CD4-positive, alpha-beta T cell treated with Interleukin-15 for 4 hours (primary cell): Measurements from ENCODE around the gene PDE6A.
"Not testable (repeated sequence)": the region's sequence is repeated elsewhere in the genome, so short reads cannot be mapped to it uniquely, and the experiment has no call there.

Source experiments
- DNase-seq: peaks from one replicate; pipeline ENCODE4 v3.0.0-alpha.2; 2020; ENCODE audit warnings: low spot score

Gene PDE6A

DNA sequence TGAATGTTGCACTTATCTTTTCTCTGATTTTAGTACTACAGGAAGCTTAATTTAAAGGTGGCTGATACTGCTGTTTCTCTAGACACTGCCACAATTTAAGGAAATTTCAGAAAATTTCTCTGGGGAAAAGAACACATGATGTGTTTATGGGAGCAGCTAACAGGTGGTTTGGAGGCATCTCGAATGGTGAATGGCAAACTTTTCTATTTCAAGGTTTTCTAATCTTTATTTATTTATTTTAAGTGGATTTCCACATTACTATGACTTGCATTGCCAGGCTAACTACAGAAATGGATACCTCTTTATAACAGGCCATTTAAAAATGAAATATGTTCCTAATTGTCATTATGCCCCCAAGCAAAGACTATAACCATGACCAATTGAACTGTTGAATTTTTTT is 50.4 kb downstream of the PDE6A start:
- DNase-seq = no peak

DNA sequence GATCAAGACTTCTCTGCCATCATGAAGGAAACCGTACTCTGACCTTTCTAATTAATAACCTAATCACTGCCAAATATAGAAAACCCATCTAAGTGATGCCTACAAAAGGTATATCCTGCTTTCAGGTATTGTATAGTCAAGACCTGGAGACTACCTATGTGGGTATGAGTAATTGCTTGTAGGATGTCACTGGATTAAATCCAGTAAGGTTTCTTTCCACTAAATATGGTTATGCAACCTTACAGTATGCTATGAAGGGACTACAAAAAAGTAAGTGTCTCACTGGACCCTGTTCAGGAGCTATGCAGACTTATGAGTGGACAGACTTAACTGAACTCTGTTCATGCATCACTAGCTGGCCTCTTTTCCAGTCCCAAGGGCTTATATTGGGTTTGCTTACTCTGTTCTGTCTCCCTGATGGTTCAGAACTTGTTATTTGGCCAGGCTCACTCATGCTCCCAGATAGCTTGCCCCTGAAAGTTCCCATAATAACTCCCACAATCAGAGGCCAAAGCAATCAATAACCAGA is 51.1 kb downstream of the PDE6A start:
- no peak for DNase-seq

DNA sequence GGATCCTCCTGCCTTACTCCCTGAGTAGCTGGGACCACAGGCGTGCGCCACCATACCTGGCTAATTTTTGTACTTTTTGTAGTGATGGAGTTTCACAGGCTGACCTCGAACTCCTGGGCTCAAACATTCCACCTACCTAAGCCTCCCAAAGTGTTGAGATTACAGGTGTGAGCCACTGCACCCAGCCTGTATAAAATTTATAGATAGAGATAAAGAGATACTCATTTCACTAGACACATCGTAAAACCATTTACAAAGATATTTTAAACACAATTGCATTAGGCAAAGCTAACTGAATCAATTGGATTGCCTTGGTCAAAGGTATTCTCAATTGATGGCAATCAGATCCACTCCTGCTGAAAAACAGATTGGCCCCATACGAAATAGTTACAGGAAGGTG is 52.0 kb downstream of the PDE6A start:
- DNase-seq = no peak

DNA sequence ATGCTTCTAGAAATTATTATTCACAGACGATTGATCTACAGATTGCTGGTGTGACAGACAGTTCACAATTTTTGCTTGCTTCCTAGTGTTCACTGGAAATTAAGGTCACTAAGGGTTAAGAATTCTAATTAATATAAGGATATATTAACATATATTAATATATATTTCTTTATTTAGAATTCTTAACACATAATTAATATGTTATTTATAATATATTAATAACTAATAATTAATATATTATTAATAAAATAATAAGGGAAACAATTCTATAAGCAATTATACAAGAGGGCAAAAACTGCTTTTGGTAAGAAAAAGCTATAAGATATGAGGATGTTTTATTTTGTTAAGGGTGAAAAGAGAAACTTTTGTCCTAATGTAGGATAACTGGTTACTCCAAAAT is 56.3 kb downstream of the PDE6A start:
- no peak for DNase-seq

DNA sequence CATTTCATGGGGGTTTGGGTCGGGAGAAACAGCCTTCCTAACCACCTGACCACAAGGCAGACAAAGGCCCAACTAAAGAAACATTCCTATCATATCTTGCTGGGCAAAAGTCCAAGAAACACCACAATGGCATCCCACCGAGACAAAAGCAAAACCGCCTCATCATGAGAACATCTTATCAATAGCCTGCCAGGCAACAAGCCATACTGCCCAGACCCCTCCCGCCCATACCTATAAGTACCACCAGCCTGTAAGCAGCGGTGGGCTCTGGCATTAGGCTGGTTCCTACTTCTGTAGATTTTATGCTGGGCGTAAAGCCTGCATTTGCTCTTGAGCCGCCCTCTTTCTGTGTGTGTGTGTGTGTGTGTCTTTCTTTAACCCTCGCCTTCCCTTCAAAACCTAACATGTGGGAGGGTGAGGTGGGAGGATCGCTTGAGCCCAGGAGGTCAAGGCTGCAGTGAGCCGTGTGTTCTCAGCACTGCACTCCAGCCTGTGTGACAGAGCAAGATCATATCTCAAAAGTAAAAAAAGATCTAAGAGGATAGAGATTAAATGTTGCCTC is 56.9 kb downstream of the PDE6A start:
- no peak for DNase-seq

DNA sequence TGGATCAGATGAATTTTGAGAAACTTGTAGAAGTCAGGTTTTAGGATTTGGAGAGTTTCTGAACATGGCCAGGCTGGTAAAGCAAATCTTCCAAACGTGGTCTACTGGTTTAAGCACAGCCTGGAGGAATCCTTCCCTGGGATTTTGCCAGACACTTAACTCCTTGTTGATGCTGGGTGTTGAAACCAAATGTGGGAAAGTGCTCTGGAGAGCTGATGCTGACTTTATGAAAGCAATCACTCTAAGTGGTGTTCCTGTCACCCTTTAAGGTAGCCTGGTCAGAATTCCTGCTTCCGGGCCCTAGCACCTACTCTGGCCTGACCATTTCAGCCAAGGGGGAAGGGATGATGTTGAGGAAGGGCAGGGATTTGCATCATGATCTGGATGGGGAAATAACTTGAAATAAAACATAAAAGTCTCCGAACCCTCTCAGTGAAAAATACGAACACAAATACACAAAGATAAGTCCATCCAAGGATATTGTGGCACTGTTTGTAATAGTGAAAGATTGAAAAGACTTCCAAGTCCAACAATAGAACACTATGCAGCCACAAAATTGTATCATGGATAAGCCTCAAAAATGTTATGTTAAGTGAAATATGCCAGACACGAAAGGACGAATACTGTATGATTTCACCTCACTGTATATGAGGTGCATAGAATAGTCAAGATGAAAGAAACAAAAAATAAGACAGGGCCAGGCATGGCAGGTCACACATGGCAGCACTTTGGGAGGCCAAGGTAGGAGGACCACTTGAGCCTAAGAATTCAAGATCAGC is 57.7 kb downstream of the PDE6A start:
- DNase-seq = no peak

DNA sequence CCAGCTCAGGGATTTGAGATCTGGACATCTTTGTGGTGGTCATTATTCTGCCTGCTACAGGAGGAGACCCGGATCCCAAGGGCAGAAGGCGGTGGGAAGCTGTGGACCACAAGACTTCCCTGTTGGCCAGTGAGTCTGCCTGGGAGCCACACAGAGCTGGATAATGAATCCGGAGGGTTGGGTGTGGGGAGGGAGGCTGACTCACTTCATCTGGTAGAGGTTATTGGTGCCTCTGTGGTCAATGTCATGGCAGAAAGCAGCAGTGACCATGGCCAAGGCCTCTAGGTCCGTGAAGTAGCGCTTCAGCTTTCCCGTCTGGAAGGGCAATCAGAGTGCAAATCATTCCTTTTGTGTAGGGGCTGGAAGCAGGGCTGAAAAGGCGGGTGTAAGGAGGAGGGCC is 58.5 kb downstream of the PDE6A start:
- no peak for DNase-seq

DNA sequence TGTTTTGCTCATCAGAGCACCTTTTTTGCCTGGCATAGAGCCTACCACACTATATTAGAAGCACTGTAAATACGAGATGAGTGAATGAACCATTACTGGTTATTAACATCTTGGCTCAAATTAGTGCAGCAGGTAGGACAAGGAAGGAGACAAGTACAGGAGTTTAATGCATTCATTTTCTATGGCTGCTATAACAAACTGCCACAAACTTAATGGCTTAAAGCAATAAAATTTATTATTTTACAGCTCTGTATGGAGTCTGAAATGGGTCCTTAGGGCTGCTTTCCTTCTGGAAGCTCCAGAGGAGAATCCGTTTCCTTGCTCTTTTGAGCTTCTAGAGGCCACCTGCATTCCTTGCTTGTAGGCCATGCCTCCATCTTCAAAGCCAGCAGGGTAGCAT is 59.1 kb downstream of the PDE6A start:
- DNase-seq = no peak

DNA sequence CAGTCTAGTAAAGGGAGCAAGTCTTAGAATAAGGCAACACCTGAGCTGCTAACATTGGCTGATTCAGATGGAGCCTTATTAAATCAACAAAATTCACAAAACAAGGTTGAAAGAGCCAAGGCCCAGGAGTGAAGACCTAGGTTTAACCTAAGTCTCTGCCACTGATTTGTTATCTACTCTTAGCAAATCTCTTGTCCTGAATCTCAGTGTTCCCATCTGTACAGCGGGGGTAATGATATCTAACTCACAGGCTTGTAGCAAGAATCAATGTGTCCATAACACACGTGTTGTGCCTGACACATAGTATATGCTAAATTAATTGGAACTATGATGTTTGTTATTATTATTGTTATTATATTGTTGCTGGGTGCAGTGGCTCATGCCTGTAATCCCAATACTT is 61.0 kb downstream of the PDE6A start:
- DNase-seq = no peak

DNA sequence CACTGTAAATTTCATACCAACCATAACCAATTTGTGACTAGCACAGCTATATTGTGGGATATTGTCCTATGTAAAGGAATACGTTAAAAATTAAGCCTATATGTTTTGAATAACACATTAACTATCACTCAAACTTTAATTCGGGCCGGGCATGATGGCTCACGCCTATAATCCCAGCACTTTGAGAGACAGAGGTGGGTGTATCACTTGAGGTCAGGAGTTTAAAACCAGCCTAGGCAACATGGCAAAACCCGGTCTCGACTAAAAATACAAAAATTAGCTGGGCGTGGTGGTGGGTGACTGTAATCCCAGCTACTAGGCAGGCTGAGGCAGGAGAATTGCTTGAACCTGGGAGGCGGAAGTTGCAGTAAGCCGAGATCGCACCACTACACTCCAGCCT is 62.0 kb downstream of the PDE6A start:
- not testable (repeated sequence) for DNase-seq

DNA sequence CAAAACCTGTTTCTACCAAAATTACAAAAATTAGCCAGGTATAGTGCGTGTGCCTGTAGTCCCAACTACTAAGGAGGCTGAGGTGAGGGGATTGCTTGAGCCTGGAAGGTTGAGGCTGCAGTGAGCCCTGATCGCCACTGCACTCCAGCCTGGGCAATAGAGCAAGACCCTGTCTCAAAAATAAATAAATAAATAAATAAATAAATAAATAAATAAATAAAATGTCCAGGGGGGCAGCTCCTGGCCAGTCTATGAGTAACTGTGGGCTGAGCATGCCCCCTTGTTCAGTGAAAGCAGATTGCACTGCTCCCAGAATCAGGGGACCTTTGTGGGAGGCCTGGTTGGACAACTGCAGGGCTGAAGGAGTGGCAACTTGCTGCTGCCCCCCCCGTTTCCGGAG is 62.7 kb downstream of the PDE6A start:
- DNase-seq = no peak

DNA sequence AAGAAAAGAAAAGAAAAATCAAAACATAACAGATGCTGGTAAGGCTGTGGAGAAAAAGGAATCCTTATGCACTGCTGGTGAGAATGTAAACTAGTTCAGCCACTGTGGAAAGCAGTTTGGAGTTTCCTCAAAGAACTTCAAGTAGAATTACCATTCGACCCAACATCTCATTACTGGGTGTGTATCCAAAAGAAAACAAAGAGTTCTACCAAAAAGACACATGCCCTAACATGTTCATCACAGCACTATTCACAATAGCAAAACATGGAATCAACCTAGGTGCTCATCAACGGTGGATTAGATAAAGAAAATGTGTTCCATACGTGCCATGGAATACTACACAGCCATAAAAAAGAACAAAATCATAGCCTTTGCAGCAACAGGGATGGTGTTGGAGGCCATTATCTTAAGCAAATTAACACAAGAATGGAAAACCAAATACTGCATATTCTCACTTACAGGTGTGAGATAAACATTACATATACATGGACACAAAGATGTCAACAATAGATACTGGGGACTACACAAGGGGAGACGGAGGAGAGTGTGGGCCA is 63.4 kb downstream of the PDE6A start:
- DNase-seq = no peak

DNA sequence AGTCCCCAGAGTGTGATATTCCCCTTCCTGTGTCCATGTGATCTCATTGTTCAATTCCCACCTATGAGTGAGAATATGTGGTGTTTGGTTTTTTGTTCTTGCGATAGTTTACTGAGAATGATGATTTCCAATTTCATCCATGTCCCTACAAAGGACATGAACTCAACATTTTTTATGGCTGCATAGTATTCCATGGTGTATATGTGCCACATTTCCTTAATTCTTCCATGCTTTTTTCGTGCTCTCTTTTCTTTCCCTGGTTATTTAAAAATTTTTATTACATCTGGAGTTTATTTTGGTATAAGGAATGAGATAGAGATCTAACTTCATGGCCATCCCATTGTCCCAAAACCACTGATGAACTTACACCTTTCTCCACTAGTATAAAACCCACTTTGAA is 65.0 kb downstream of the PDE6A start:
- not testable (repeated sequence) for DNase-seq

DNA sequence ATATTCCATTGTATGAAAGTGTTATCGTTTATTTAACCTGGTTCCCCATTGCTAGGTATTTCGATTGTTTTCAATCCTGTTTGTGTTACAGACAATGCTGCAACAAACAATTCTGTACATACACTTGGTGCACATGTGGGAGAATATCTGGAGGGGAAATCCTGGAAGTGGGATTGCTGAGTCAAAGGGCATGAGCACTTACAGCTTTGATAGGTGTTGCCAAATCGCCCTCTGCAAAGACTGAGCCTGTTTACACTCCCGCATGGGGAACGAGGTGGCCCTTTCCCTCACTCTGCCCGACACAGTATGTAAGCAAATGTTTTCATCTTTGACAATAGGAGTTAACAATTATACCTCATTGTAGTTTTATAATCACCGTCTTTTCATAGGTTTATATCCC is 66.2 kb downstream of the PDE6A start:
- DNase-seq = no peak

DNA sequence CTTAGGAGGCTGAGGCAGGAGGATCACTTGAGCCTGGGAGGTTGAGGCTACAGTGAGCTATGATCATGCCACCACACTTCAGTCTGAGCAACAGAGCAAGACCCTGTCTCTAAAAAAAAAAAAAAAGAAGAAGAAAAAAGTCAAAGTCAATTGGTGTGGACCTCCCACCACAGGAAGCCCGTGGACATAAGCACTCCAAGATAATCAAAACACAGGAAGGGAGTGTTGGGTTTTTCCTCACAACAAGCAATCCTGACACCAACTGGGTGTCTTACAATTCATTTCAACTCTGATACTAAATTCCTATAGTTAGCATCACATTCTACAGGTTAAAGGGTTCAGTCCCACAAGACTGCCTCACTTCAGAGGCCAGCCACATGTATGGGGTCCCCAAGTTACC is 70.7 kb downstream of the PDE6A start:
- DNase-seq = no peak

DNA sequence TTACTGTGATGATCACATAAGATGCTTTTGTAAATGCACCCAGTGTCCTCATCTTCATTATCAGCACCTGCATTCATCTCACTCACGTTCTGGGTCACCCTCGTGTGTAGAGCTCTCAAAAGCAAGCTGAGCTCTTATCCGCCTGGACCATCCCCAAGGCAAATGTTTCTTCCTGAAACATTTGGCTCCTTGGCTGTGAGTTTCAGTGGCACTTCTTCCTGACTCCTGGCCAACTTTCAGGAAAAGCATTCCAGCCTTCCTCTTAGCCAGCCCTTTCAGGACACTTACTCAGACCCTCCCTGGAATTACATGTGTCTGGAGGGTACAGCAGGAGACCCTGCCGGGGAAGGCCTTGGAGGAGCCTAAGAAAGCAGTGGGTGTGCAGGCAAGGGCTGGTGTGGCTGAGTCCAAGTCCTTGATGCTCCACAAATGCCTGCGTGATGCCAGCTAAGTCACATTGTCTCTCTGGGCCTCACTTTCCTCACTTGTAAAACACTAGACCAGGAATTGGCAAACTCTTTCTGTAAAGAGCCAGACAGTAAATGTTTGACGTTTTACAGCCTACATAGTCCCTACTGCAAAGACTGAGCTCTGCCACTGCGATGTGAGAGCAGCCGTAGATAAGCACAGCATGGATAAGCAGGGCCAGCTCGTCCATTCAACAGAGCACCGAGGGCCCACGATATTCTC is 72.1 kb downstream of the PDE6A start:
- DNase-seq = no peak

DNA sequence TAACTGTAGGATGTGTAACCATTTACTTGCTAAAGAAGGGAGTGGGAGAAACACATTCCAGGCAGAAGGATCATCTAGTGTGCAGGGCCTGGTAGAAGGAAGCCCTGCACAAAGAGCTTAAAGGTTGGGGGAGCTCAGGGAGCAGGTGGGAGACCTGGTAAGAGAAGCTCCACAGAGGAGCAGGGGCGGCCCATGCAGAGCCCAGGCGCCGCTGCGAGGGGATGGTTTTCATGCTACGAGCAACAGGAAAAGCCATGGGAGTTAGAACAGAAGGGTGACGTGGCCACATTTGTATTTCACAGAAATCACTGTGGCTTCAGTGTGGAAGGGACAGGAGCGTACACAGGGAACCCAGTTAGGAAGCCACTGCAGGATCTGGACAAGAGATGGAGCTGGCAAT is 73.1 kb downstream of the PDE6A start:
- no peak for DNase-seq

DNA sequence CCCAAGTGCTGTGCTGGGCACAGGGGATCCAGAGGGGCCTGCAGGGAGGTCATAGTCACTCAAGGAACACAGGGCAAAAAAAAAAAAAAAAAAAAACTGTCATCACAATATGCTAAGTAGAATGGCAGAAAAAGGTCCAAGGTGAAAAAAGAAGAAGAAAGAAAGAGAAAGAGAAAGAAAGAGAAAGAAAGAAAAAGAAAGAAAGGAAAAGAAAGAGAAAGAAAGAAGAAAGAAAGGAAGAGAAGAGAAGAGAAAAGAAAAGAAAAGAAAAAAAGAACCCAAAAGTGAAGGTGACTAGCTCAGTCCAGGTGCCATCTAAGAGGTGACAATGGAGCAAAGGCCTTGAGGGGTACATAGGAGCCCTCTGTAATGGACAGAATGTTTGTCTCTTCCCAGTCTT is 73.9 kb downstream of the PDE6A start:
- no peak for DNase-seq

DNA sequence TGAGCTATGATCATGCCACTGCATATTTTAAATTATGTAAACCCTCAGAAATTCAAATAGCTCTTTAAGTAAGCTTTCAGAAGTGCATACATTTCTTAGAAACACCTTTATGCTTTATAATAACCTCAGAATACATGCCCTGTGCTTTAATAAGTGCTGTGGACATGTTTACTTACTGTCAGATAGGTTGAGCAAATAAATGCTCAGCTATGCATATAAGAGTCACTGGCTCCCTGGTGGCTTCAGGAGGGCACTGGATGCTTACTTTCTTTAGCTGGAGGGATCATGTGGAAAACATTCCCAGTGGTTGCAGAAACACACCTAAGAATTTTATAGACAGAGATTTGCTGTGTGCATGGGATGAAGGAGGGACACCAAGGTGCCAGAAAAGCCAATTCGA is 74.4 kb downstream of the PDE6A start:
- no peak for DNase-seq

DNA sequence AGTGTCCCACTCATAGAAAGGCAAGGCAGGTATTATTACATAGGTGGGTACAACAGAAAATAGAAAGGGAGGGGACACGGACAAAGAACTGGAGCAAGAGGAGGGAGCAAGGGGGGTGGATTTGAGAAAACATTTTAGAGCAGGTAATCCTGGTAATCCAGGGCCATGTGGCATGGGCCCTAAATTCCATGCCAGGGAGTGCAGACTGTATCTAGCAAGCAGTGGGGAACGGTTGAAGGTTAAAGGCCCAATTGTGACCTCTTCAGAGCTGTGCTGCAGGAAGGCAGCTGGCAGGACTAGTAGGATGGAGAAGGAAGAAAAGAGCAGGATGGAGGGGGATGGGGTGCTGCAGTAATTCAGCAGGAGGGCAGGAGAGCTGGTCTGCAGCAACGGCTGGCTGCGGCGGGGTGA is 75.2 kb downstream of the PDE6A start:
- DNase-seq = no peak

DNA sequence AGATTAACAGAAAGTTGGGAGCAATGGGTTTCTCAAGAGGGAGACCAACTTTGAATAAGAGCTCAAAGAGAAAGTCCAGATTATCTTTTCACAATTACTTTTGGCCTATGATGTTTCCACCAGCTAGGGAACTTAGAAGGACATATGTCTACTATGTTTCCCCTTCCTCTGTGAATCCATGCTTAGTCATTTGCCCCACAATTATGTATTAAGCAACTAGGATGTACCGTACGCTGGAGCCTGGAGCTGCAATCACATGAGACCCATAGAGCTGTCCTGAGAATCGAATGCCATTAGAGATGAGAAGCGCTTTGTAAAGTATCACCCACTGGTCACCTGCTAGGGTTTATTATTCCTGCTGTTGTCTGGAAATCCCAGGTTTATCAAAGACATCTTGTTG is 78.8 kb downstream of the PDE6A start:
- no peak for DNase-seq

DNA sequence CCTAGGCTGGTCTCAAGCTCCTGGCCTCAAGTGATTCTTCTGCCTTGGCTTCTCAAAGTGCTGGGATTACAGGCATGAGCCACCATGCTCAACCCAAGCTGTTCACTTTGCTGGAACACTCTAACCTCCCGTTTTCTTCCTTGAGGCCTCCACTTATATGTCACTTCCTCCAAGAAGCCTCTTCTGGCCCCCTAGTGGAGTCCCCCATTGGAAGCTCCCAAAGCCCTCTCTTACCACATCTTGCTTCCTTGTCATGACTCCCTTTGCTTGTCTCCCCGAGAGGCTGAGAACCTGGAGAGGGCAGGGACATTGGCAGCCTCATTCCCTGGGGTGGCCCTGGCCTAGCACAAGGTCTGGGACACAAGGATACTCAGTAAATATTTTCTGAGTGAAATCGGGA is 80.8 kb downstream of the PDE6A start:
- DNase-seq = no peak

DNA sequence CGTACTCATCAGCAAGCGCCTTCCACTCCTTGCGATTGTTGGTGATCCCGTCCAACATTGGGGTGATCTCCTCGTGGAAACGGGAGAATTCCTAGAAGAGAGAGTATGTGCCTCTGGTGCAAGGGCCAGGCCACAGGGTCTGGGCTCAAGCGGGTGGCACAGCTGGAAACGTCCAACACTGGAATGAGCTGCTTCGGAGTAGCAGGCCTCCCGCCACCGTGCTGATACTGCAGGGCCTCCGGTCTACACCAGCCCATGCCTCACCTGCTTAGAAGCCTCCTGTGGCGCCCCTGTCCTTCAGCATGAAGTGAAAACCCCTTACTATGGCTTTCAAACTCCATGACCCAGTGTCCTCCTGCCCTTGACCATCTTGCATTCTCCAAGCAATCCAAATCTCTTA is 81.4 kb downstream of the PDE6A start:
- no peak for DNase-seq
